A549 (cell line): ENCODE data around the gene TMEM91. TPM values are rescaled to one million over a fixed set of nuclear protein-coding genes. Genes with fewer than 3 reads are reported as not detected.

Experiments used
- ATAC-seq, 2 experiments: fragments of 200-7000 bp in 1 of 2; fragments of >200 bp in 1 of 2; cut with Nextera tagmentation in 1 of 2; cut with Tn5 transposase in 1 of 2; 3 replicates each; pipeline versions ENCODE4 v1.8.0 to v1.9.1; 2018 to 2020; ENCODE audit warnings: mild to moderate bottlenecking in 1 of 2, moderate library complexity in 1 of 2
- CTCF ChIA-PET: fragments of 300-600 bp; sonication (Branson Sonifier 250); formaldehyde crosslinking; extraction: SDS; loops from one replicate; lab custom pipeline; 2021; ENCODE audit warnings: antibody characterized with exemption, inconsistent platforms; lab: Yijun Ruan, JAX
- POLR2A ChIA-PET: fragments of 350-600 bp; formaldehyde crosslinking; extraction: SDS; loops from one replicate; lab custom pipeline; 2021; ENCODE audit warnings: antibody characterized with exemption, inconsistent platforms; lab: Yijun Ruan, JAX
- DNase-seq, 2 experiments: peaks; one replicate each; pipeline versions ENCODE4 v3.0.0 to v3.0.0-alpha.2; 2011 to 2016; ENCODE audit warnings: low read depth in 1 of 2, low spot score in 1 of 2
- FAIRE-seq: peaks from 2 replicates; lab custom pipeline; 2011; peaks lifted over from hg19 to GRCh38; lab: Jason Lieb, UNC
- H3K27ac ChIP-seq, 2 experiments: fragments of >200 bp; sonication (Bioruptor Twin); formaldehyde crosslinking; 3 replicates each; pipeline ENCODE4 v1.5.1; 2016 to 2017
- H3K4me1 ChIP-seq: fragments of >200 bp; sonication (Bioruptor Twin); formaldehyde crosslinking; 3 replicates; pipeline ENCODE4 v1.6.1; 2016
- H3K4me2 ChIP-seq: fragments of >200 bp; sonication (Bioruptor Twin); formaldehyde crosslinking; 3 replicates; pipeline ENCODE4 v1.6.1; 2016
- H3K4me3 ChIP-seq: fragments of >200 bp; sonication (Bioruptor Twin); formaldehyde crosslinking; 3 replicates; pipeline ENCODE4 v1.5.1; 2016
- H3K9me3 ChIP-seq: fragments of >200 bp; sonication (Bioruptor Twin); formaldehyde crosslinking; 3 replicates; pipeline ENCODE4 v1.6.1; 2016
- CEBPB ChIP-seq, 2 experiments: fragments of >200 bp in 1 of 2; sonication (Bioruptor Twin) in 1 of 2; formaldehyde crosslinking in 1 of 2; IDR thresholded peaks; 2 replicates each; pipeline ENCODE4 v1.6.1; 2012 to 2016
- CHD2 ChIP-seq: fragments of 150-350 bp; IDR thresholded peaks from 2 replicates; pipeline ENCODE4 v1.6.1; 2014; ENCODE audit warnings: low read length; ENCODE audit not compliant: partially characterized antibody
- CHD4 ChIP-seq: fragments of 200-600 bp; sonication (generic); IDR thresholded peaks from 2 replicates; pipeline ENCODE4 v1.6.1; 2016; ENCODE audit warnings: antibody characterized with exemption, mild to moderate bottlenecking, borderline replicate concordance
- CTCF ChIP-seq: fragments of >200 bp; sonication (Bioruptor Twin); formaldehyde crosslinking; IDR thresholded peaks from 3 replicates; pipeline ENCODE4 v1.5.1; 2016
- E2F6 ChIP-seq: IDR thresholded peaks from 2 replicates; pipeline ENCODE4 v1.6.1; 2012; ENCODE audit warnings: low read depth, borderline replicate concordance
- EHF ChIP-seq: fragments of 250-450 bp; sonication (Bioruptor Pico); IDR thresholded peaks from 2 replicates; pipeline ENCODE4 v1.5.0; 2020; ENCODE audit warnings: mild to moderate bottlenecking
- EHMT2 ChIP-seq: fragments of 200-600 bp; sonication (generic); IDR thresholded peaks from 2 replicates; pipeline ENCODE4 v1.6.1; 2016; ENCODE audit warnings: antibody characterized with exemption, low read depth, mild to moderate bottlenecking, moderate library complexity
- EP300 ChIP-seq, 2 experiments: fragments of >200 bp; sonication (Bioruptor Twin); formaldehyde crosslinking; IDR thresholded peaks; 2 replicates in 1 of 2; 3 replicates in 1 of 2; pipeline ENCODE4 v1.6.1; 2016 to 2017
- FOSB ChIP-seq: fragments of 250-450 bp; sonication (Bioruptor Pico); IDR thresholded peaks from 2 replicates; pipeline ENCODE4 v1.5.0; 2020; ENCODE audit warnings: mild to moderate bottlenecking, moderate library complexity
- FOSL2 ChIP-seq, 2 experiments: fragments of 450-650 bp in 1 of 2; fragments of >200 bp in 1 of 2; sonication (Bioruptor Twin) in 1 of 2; formaldehyde crosslinking; IDR thresholded peaks; 2 replicates each; pipeline versions ENCODE4 v1.5.0 to v1.6.1; 2016 to 2020; ENCODE audit warnings: mild to moderate bottlenecking in 1 of 2, moderate library complexity in 1 of 2
- FOXS1 ChIP-seq: fragments of 250-450 bp; sonication (Bioruptor Pico); IDR thresholded peaks from 2 replicates; pipeline ENCODE4 v1.5.0; 2020; ENCODE audit warnings: mild to moderate bottlenecking, moderate library complexity
- HDAC2 ChIP-seq: fragments of 200-600 bp; sonication (generic); IDR thresholded peaks from 2 replicates; pipeline ENCODE4 v1.6.1; 2016
- HEYL ChIP-seq: fragments of 250-450 bp; sonication (Bioruptor Pico); IDR thresholded peaks from 2 replicates; pipeline ENCODE4 v1.8.0; 2021; ENCODE audit warnings: mild to moderate bottlenecking, moderate library complexity
- HOXB13 ChIP-seq: fragments of 250-450 bp; sonication (Bioruptor Pico); IDR thresholded peaks from 2 replicates; pipeline ENCODE4 v1.5.0; 2020; ENCODE audit warnings: low read depth, mild to moderate bottlenecking, moderate library complexity
- HOXB5 ChIP-seq: fragments of 250-450 bp; sonication (Bioruptor Pico); IDR thresholded peaks from 2 replicates; pipeline ENCODE4 v1.5.0; 2020; ENCODE audit warnings: mild to moderate bottlenecking, moderate library complexity
- JUN ChIP-seq, 2 experiments: fragments of >200 bp; sonication (Bioruptor Twin); formaldehyde crosslinking; IDR thresholded peaks; 2 replicates in 1 of 2; 3 replicates in 1 of 2; pipeline ENCODE4 v1.6.1; 2016 to 2017
- JUNB ChIP-seq: fragments of >200 bp; sonication (Bioruptor Twin); formaldehyde crosslinking; IDR thresholded peaks from 2 replicates; pipeline ENCODE4 v1.6.1; 2016
- KDM1A ChIP-seq: fragments of 200-600 bp; sonication (generic); IDR thresholded peaks from 2 replicates; pipeline ENCODE4 v1.6.1; 2016; ENCODE audit warnings: low read depth, mild to moderate bottlenecking
- KDM5A ChIP-seq: fragments of 200-600 bp; sonication (generic); IDR thresholded peaks from 2 replicates; pipeline ENCODE4 v1.6.1; 2016; ENCODE audit warnings: antibody characterized with exemption, mild to moderate bottlenecking
- MYC ChIP-seq: IDR thresholded peaks from 2 replicates; pipeline ENCODE4 v1.6.1; 2012; ENCODE audit warnings: mild to moderate bottlenecking, inconsistent platforms, low read length, improper control_type of control experiment, borderline replicate concordance
- NFE2L2 ChIP-seq: fragments of 150-350 bp; conservative IDR thresholded peaks from 2 replicates; pipeline ENCODE4 v1.6.1; 2014; ENCODE audit warnings: low read length
- NR3C1 ChIP-seq: fragments of >200 bp; sonication (Bioruptor Twin); formaldehyde crosslinking; IDR thresholded peaks from 3 replicates; pipeline ENCODE4 v1.6.1; 2017
- PBX3 ChIP-seq: IDR thresholded peaks from 2 replicates; pipeline ENCODE4 v1.6.1; 2012
- PHF8 ChIP-seq: fragments of 200-600 bp; sonication (generic); IDR thresholded peaks from 2 replicates; pipeline ENCODE4 v1.6.1; 2016; ENCODE audit warnings: low read depth, mild to moderate bottlenecking, antibody characterized with exemption, moderate library complexity, borderline replicate concordance
- POLR2A ChIP-seq: IDR thresholded peaks from 2 replicates; pipeline ENCODE4 v1.6.1; 2012; ENCODE audit warnings: mild to moderate bottlenecking, low read length
- RARB ChIP-seq: fragments of 250-450 bp; sonication (Bioruptor Pico); IDR thresholded peaks from 2 replicates; pipeline ENCODE4 v1.8.0; 2021; ENCODE audit warnings: mild to moderate bottlenecking, moderate library complexity
- RCOR1 ChIP-seq: fragments of 150-350 bp; IDR thresholded peaks from 2 replicates; pipeline ENCODE4 v1.6.1; 2014; ENCODE audit warnings: antibody characterized with exemption, low read length, low read depth
- RFX5 ChIP-seq: fragments of 450-650 bp; IDR thresholded peaks from 2 replicates; pipeline ENCODE4 v1.7.1; 2014; ENCODE audit warnings: antibody characterized with exemption, mild to moderate bottlenecking, moderate library complexity
- RNF2 ChIP-seq: fragments of 200-600 bp; sonication (generic); IDR thresholded peaks from 2 replicates; pipeline ENCODE4 v1.6.1; 2016; ENCODE audit warnings: low read depth, mild to moderate bottlenecking, antibody characterized with exemption, moderate library complexity, borderline replicate concordance
- TFCP2L1 ChIP-seq: fragments of 250-450 bp; sonication (Bioruptor Pico); IDR thresholded peaks from 2 replicates; pipeline ENCODE4 v1.5.0; 2021; ENCODE audit warnings: mild to moderate bottlenecking
- TP53 ChIP-seq: fragments of 250-450 bp; sonication (Bioruptor Pico); IDR thresholded peaks from 2 replicates; pipeline ENCODE4 v1.5.0; 2021; ENCODE audit warnings: mild to moderate bottlenecking, moderate library complexity
- ZC3H11A ChIP-seq: fragments of 450-650 bp; IDR thresholded peaks from 2 replicates; pipeline ENCODE4 v1.6.1; 2014; ENCODE audit warnings: antibody characterized with exemption, mild to moderate bottlenecking
- ZFP36 ChIP-seq: fragments of 450-650 bp; IDR thresholded peaks from 2 replicates; pipeline ENCODE4 v1.6.1; 2014; ENCODE audit warnings: borderline replicate concordance; ENCODE audit not compliant: partially characterized antibody
- ZNF302 ChIP-seq: fragments of 250-450 bp; sonication (Bioruptor Pico); IDR thresholded peaks from 2 replicates; pipeline ENCODE4 v1.9.0; 2021; ENCODE audit warnings: inconsistent platforms, mild to moderate bottlenecking, moderate library complexity
- WGBS: methylation state at CpG from one replicate; pipeline ENCODE4 v1.1.6; 2017; ENCODE audit errors: missing lambda C conversion rate; 5-methylcytosine and 5-hydroxymethylcytosine counted together
- polyA plus RNA-seq, 4 experiments: library from polyadenylated mRNA; depleted of rRNA in 3 of 4; stranded (reverse); fragments of >200 nt; fragmentation: RNase III in 1 of 4; extraction: RNeasy Plus Mini Kit Qiagen cat#74134 plus additional on column Dnase treatment in 1 of 4; gene quantifications; 2 replicates in 3 of 4; 3 replicates in 1 of 4; pipeline ENCODE4 v1.2.3, GENCODE V29; 2011 to 2017
- TF ChIP-seq, protein P1 (sequence below): fragments of >200 bp; sonication (Bioruptor Twin); formaldehyde crosslinking; IDR thresholded peaks from 2 replicates; pipeline ENCODE4 v1.6.1; 2016
- TF ChIP-seq, protein P2 (sequence below): fragments of 250-450 bp; sonication (Bioruptor Pico); IDR thresholded peaks from 2 replicates; pipeline ENCODE4 v1.5.0; 2021; ENCODE audit warnings: mild to moderate bottlenecking, moderate library complexity, borderline replicate concordance

Gene TMEM91
- polyA plus RNA-seq, 2 of the 4 experiments (the other 2 are of a cell fraction): 4.0 to 5.2 TPM

GRCh38 chr19:41364524-41365391, 11.6 kb upstream of the TMEM91 start:
- Histone ChIP-seq H3K9me3 (no peaks in the 10 kb centered on the region), H3K4me1 (peaks cover 51% of the 10 kb centered on the region), H3K4me3 (peak overlapping the region; percentile 66), H3K4me2 (peak overlapping the region; percentile 77), H3K27ac (peak overlapping the region; percentile 92 to 94)
- POLR2A ChIA-PET: interaction anchor here (0.5 to 4.5 kb wide), 29 partner anchors 8 to 901 kb away, joined by 3 to 96 read pairs (median 5); partner anchors contain the start of genes ACTMAP, DMAC2, HNRNPUL1 and RAB4B
- CTCF ChIA-PET: interaction anchor here (0.6 to 13.8 kb wide), 20 partner anchors 8 to 845 kb away, joined by 3 to 197 read pairs (median 4); partner anchors contain the start of genes CCDC97, DMAC2, HNRNPUL1 and TGFB1
- 73% methylated on average over 14 of the region's 14 CpGs for WGBS
- no peak for DNase-seq
- peak; percentile 13 for FAIRE-seq
- peak in 1 of 2 experiments; percentile 5; a peak in 1 of 6 replicates for ATAC-seq
- TF ChIP-seq FOXS1 (CRISPR knock-in tag) (no peak), CHD2 (no peak), TFCP2L1 (CRISPR knock-in tag) (no peak), FOSB (CRISPR knock-in tag) (peak; percentile 34; the same call in 1 of the 2 replicates), KDM5A (no peak), JUNB (no peak), EHMT2 (0 out of 2 replicates have a peak, but pooled peaks have one; percentile 61), RFX5 (no peak), CTCF (no peak), CEBPB (IDR thresholded peaks at IDR 0.05) (no peak), RCOR1 (no peak), ZNF302 (CRISPR knock-in tag) (no peak), JUN (IDR thresholded peaks at IDR 0.05) (no peak), HEYL (CRISPR knock-in tag) (no peak), NR3C1 (no peak), EHF (CRISPR knock-in tag) (peak; percentile 60; the same call in 1 of the 2 replicates), PBX3 (no peak), PHF8 (no peak), NFE2L2 (no peak), E2F6 (no peak), ZC3H11A (no peak), HDAC2 (no peak), POLR2A (0 out of 2 replicates have a peak, but pooled peaks have one; percentile 1), HOXB13 (CRISPR knock-in tag) (peak; percentile 68; the same call in 1 of the 2 replicates), FOSL2 (IDR thresholded peaks at IDR 0.05) (no peak), FOSL2 (CRISPR knock-in tag; IDR thresholded peaks at IDR 0.05) (no peak), HOXB5 (CRISPR knock-in tag) (no peak), CHD4 (no peak), MYC (no peak), EP300 (IDR thresholded peaks at IDR 0.05) (no peak), ZFP36 (no peak), TP53 (CRISPR knock-in tag) (0 out of 2 replicates have a peak, but pooled peaks have one; percentile 1), RARB (CRISPR knock-in tag) (no peak), RNF2 (no peak), KDM1A (0 out of 2 replicates have a peak, but pooled peaks have one; percentile 10)
- TF ChIP-seq, protein P1, sequence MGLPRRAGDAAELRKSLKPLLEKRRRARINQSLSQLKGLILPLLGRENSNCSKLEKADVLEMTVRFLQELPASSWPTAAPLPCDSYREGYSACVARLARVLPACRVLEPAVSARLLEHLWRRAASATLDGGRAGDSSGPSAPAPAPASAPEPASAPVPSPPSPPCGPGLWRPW: no peak
- TF ChIP-seq, protein P2, sequence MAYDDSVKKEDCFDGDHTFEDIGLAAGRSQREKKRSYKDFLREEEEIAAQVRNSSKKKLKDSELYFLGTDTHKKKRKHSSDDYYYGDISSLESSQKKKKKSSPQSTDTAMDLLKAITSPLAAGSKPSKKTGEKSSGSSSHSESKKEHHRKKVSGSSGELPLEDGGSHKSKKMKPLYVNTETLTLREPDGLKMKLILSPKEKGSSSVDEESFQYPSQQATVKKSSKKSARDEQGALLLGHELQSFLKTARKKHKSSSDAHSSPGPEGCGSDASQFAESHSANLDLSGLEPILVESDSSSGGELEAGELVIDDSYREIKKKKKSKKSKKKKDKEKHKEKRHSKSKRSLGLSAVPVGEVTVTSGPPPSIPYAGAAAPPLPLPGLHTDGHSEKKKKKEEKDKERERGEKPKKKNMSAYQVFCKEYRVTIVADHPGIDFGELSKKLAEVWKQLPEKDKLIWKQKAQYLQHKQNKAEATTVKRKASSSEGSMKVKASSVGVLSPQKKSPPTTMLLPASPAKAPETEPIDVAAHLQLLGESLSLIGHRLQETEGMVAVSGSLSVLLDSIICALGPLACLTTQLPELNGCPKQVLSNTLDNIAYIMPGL (CRISPR knock-in tag): peak; percentile 46; the same call in 1 of the 2 replicates
